ENCODE results near the gene CANT1. TPM values are rescaled to one million over a fixed set of nuclear protein-coding genes. Genes with fewer than 3 reads are reported as not detected.

Gene CANT1
- total and polyA plus RNA-seq, 2 experiments from 2014 or later, result 33.0 to 36.1 TPM

DNA sequence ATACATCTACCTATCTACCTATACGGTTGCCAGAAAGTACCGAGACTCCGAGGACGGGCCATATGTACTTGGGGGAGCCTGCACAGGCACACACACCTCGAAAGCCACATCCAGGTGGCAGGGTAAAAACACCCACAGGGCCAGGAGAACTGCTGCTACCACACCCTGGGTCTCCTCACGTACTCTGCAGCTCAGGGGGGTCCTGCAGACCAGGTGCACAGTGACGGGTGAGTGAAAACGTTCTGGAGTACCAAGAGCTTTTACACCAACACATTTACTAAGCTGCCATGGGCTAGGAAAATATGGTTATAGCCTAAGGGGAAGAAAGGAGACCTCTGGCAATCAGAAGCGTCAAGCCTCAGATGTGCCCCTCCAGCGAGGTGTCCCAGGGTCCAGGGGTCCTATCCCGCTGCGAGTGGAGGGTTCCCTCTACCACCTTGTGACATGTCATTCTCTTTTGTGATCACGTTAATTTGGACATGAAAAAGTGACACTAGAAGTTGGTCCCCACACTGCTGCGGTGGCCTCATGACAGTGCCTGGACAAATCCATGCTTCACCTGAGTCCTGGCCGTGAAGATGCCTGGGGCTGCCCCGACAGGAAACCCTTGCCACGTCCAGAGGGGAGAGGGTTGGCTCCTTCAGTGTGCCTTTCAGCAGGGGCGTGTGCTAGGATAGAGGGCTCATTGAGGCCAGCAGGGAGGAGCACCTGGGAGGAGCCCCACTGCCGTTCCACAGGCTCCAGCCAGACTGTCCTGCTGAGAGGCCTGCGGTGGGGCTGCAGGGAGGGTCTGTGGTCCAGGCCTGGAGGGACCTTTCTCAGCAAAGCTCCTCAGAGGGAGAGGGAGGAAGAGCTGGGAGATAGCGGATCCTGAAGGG, 1.8 kb downstream of the CANT1 start:
- 89% methylated on average over 21 of the region's 21 CpGs for WGBS (ENCODE audit: low lambda C conversion rate, missing lambda C conversion rate)
- H3K4me2 ChIP-seq, result peak overlapping the region; percentile 95

DNA sequence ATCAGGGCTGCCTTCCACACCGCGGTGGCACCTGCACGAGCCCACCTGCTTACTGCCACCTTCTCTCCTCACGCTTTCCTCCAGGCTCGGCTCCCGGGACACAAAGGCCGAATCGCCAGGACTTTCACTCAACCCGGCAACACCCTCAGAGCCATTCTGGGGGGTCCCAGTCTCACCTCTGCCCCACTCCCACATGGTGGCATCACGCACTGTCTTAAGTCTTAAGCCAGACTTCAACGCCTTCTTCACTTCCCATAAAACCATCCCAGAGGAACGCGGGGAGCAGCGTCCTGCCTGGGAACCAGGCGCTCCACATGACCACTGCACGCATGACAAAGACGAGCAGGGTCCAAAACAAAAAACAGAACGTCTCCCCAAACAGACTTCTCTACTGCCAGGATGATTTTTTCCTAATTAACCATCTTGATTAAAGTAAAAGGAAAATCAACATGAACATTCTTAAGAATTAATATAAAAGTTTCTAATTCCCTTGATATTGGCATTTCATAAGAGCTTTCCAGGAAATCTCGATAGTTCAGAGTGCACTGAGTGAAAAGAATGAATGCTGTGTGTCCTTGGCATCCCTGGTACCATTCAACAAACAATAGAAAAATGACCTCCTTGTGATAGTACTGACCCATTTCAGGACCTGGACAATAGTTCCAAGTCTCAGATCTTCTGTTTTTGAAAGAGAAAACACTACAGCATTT, 2.6 kb downstream of the CANT1 start:
- no peaks in the 10 kb centered on the region for H3K36me3 ChIP-seq (replicated peaks; ENCODE audit: insufficient read depth, low read depth)
- no peaks in the 10 kb centered on the region for H3K9me2 ChIP-seq (replicated peaks; ENCODE audit: insufficient read depth)
- no peaks in the 10 kb centered on the region for H3K9me3 ChIP-seq (ENCODE audit: low read depth)
- 83% methylated on average over 19 of the region's 19 CpGs for WGBS (ENCODE audit: low lambda C conversion rate, missing lambda C conversion rate)
- H3K27ac ChIP-seq, result no peak overlapping the region
- DNase-seq (ENCODE audit: low spot score), result no peak
- no peak overlapping the region for H3K4me2 ChIP-seq
- H4K20me1 ChIP-seq (ENCODE audit: insufficient read depth, poor library complexity, severe bottlenecking), result peaks cover 25% of the 10 kb centered on the region
- H3K4me3 ChIP-seq, result no peak overlapping the region
- H3K79me2 ChIP-seq, result peaks cover 60% of the 10 kb centered on the region
- H3K27me3 ChIP-seq, result no peaks in the 10 kb centered on the region
- TF ChIP-seq, protein P1, sequence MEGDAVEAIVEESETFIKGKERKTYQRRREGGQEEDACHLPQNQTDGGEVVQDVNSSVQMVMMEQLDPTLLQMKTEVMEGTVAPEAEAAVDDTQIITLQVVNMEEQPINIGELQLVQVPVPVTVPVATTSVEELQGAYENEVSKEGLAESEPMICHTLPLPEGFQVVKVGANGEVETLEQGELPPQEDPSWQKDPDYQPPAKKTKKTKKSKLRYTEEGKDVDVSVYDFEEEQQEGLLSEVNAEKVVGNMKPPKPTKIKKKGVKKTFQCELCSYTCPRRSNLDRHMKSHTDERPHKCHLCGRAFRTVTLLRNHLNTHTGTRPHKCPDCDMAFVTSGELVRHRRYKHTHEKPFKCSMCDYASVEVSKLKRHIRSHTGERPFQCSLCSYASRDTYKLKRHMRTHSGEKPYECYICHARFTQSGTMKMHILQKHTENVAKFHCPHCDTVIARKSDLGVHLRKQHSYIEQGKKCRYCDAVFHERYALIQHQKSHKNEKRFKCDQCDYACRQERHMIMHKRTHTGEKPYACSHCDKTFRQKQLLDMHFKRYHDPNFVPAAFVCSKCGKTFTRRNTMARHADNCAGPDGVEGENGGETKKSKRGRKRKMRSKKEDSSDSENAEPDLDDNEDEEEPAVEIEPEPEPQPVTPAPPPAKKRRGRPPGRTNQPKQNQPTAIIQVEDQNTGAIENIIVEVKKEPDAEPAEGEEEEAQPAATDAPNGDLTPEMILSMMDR (IDR thresholded peaks at IDR 0.05; ENCODE audit: poor library complexity), result no peak
- TF ChIP-seq EZH2phosphoT487 (IDR thresholded peaks at IDR 0.05; ENCODE audit: low read depth, severe bottlenecking, unreplicated experiment) (no peak), EZH2 (IDR thresholded peaks at IDR 0.05; ENCODE audit: borderline replicate concordance) (no peak)
- H3K4me1 ChIP-seq (ENCODE audit: insufficient read depth), result peaks cover 26% of the 10 kb centered on the region
- no peak overlapping the region for H2AFZ ChIP-seq

More for the DNA sequence above, 1.8 kb downstream of the CANT1 start:
- TF ChIP-seq EZH2 (IDR thresholded peaks at IDR 0.05; ENCODE audit: borderline replicate concordance), result no peak
- TF ChIP-seq EZH2phosphoT487 (IDR thresholded peaks at IDR 0.05; ENCODE audit: low read depth, severe bottlenecking, unreplicated experiment), result no peak
- TF ChIP-seq, protein P1 (IDR thresholded peaks at IDR 0.05; ENCODE audit: poor library complexity), result no peak
- H3K27ac ChIP-seq, result no peak overlapping the region
- H3K79me2 ChIP-seq, result peaks cover 52% of the 10 kb centered on the region
- peaks cover 19% of the 10 kb centered on the region for H4K20me1 ChIP-seq (ENCODE audit: insufficient read depth, poor library complexity, severe bottlenecking)
- no peaks in the 10 kb centered on the region for H3K9me3 ChIP-seq (ENCODE audit: low read depth)
- DNase-seq (ENCODE audit: low spot score), result peak; percentile 3
- no peaks in the 10 kb centered on the region for H3K36me3 ChIP-seq (replicated peaks; ENCODE audit: insufficient read depth, low read depth)
- no peak overlapping the region for H3K4me3 ChIP-seq
- peaks cover 26% of the 10 kb centered on the region for H3K4me1 ChIP-seq (ENCODE audit: insufficient read depth)
- H3K27me3 ChIP-seq, result no peaks in the 10 kb centered on the region
- H2AFZ ChIP-seq, result no peak overlapping the region
- no peaks in the 10 kb centered on the region for H3K9me2 ChIP-seq (replicated peaks; ENCODE audit: insufficient read depth)

DNA sequence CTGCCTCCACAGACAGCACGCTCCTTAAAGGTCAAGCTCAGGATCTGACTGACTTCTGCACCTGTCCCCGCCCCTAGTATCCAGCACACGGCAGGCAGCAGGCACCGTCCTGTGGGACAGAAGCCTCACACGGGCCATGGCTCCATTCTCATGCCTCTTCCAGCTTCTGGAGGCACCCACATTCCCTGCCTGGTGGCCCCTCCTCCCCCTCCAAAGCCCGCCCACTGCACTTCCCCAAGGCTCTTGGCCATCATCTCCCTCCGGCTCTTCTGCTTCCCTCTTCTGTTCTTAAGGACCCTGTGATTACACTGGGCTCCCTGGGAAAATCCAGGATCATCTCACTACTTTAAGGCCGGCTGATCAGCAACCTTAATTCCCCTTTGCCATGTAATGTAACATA, 3.5 kb downstream of the CANT1 start:
- H3K27me3 ChIP-seq, result no peaks in the 10 kb centered on the region
- H3K4me1 ChIP-seq (ENCODE audit: insufficient read depth), result peaks cover 26% of the 10 kb centered on the region
- no peak overlapping the region for H2AFZ ChIP-seq
- no peak for DNase-seq (ENCODE audit: low spot score)
- TF ChIP-seq EZH2 (IDR thresholded peaks at IDR 0.05; ENCODE audit: borderline replicate concordance) (no peak), EZH2phosphoT487 (IDR thresholded peaks at IDR 0.05; ENCODE audit: low read depth, severe bottlenecking, unreplicated experiment) (no peak)
- TF ChIP-seq, protein P1 (IDR thresholded peaks at IDR 0.05; ENCODE audit: poor library complexity), result no peak
- H3K4me3 ChIP-seq, result no peak overlapping the region
- H3K79me2 ChIP-seq, result peaks cover 68% of the 10 kb centered on the region
- H3K4me2 ChIP-seq, result peak overlapping the region; percentile 51
- H3K9me2 ChIP-seq (replicated peaks; ENCODE audit: insufficient read depth), result no peaks in the 10 kb centered on the region
- 88% methylated on average over 8 of the region's 8 CpGs for WGBS (ENCODE audit: low lambda C conversion rate, missing lambda C conversion rate)
- H3K9me3 ChIP-seq (ENCODE audit: low read depth), result no peaks in the 10 kb centered on the region
- H3K27ac ChIP-seq, result peak overlapping the region; percentile 82
- H4K20me1 ChIP-seq (ENCODE audit: insufficient read depth, poor library complexity, severe bottlenecking), result peaks cover 28% of the 10 kb centered on the region
- H3K36me3 ChIP-seq (replicated peaks; ENCODE audit: insufficient read depth, low read depth), result no peaks in the 10 kb centered on the region

All from hepatocyte (in vitro differentiated cells).